IMR-90 (cell line): ENCODE measurements around the gene LRRC4. TPM values are rescaled to one million over a fixed set of nuclear protein-coding genes. Genes with fewer than 3 reads are reported as not detected.

Experiments
- ATAC-seq: fragments of 200-7000 bp; cut with Tn5 transposase; 2 replicates; pipeline ENCODE4 v1.9.1; 2020; ENCODE audit warnings: low read depth, mild to moderate bottlenecking, moderate library complexity
- BruUV-seq: library from RNA; stranded (reverse); fragments of 400-500 nt; replicated peaks from 2 replicates; lab custom pipeline; 2021; lab: Mats Ljungman, UMichigan
- CTCF ChIA-PET: fragments of 300-600 bp; formaldehyde crosslinking; extraction: SDS; loops from one replicate; lab custom pipeline; 2021; ENCODE audit warnings: antibody characterized with exemption; lab: Yijun Ruan, JAX
- POLR2A ChIA-PET: fragments of 300-600 bp; sonication (Branson Sonifier 250); formaldehyde crosslinking; loops from one replicate; lab custom pipeline; 2022; ENCODE audit warnings: antibody characterized with exemption; ENCODE audit not compliant: unreplicated experiment; lab: Charles Lee
- DNase-seq: peaks from one replicate; pipeline ENCODE4 v3.0.0; 2013
- H2AFZ ChIP-seq: replicated peaks from 2 replicates; pipeline ENCODE3; 2013; ENCODE audit warnings: low read length, mild to moderate bottlenecking; ENCODE audit not compliant: poor library complexity
- H2AK5ac ChIP-seq: 2 replicates; pipeline ENCODE4 v1.6.1; 2013; ENCODE audit warnings: low read depth, low read length, inconsistent platforms
- H2AK9ac ChIP-seq: replicated peaks from 2 replicates; pipeline ENCODE3; 2013; ENCODE audit warnings: mild to moderate bottlenecking, low read depth, low read length, moderate library complexity; ENCODE audit not compliant: poor library complexity
- H2BK120ac ChIP-seq: 2 replicates; pipeline ENCODE4 v1.6.1; 2013; ENCODE audit warnings: low read depth, low read length, inconsistent platforms
- H2BK15ac ChIP-seq: 3 replicates; pipeline ENCODE4 v1.6.1; 2013; ENCODE audit warnings: low read depth, low read length, inconsistent platforms
- H2BK20ac ChIP-seq: 2 replicates; pipeline ENCODE4 v1.6.1; 2013; ENCODE audit warnings: low read depth, mild to moderate bottlenecking, inconsistent platforms, low read length, moderate library complexity
- H2BK5ac ChIP-seq: 2 replicates; pipeline ENCODE4 v1.6.1; 2013; ENCODE audit warnings: mild to moderate bottlenecking, low read depth, low read length, inconsistent platforms; ENCODE audit not compliant: poor library complexity, severe bottlenecking
- H3K14ac ChIP-seq: replicated peaks from 2 replicates; pipeline ENCODE4 v1.6.1; 2013; ENCODE audit warnings: low read depth, low read length, inconsistent platforms
- H3K18ac ChIP-seq: 2 replicates; pipeline ENCODE4 v1.6.1; 2013; ENCODE audit warnings: low read depth, low read length, control low read depth
- H3K23ac ChIP-seq: 2 replicates; pipeline ENCODE4 v1.6.1; 2013; ENCODE audit warnings: low read depth, low read length, inconsistent platforms
- H3K27ac ChIP-seq: 2 replicates; pipeline ENCODE4 v1.5.1; 2013; ENCODE audit warnings: mild to moderate bottlenecking, control low read depth, low read length; ENCODE audit not compliant: insufficient read depth
- H3K27me3 ChIP-seq: 2 replicates; pipeline ENCODE4 v1.6.1; 2013; ENCODE audit warnings: low read length; ENCODE audit not compliant: control insufficient read depth, insufficient read depth
- H3K36me3 ChIP-seq: 2 replicates; pipeline ENCODE4 v1.6.1; 2013; ENCODE audit warnings: low read length, mixed read lengths; ENCODE audit not compliant: control insufficient read depth, insufficient read depth
- H3K4ac ChIP-seq: 2 replicates; pipeline ENCODE4 v1.6.1; 2013; ENCODE audit warnings: low read depth, low read length, inconsistent platforms
- H3K4me1 ChIP-seq: 2 replicates; pipeline ENCODE4 v1.6.1; 2013; ENCODE audit warnings: low read length, mixed read lengths; ENCODE audit not compliant: control insufficient read depth, insufficient read depth
- H3K4me2 ChIP-seq: 2 replicates; pipeline ENCODE4 v1.6.1; 2013; ENCODE audit warnings: low read depth, mild to moderate bottlenecking, control low read depth, low read length, moderate library complexity
- H3K4me3 ChIP-seq: 2 replicates; pipeline ENCODE4 v1.5.1; 2013; ENCODE audit warnings: low read depth, mild to moderate bottlenecking, control low read depth, low read length, moderate library complexity; ENCODE audit not compliant: insufficient read depth
- H3K56ac ChIP-seq: 2 replicates; pipeline ENCODE4 v1.6.1; 2013; ENCODE audit warnings: low read length, inconsistent platforms; ENCODE audit not compliant: insufficient read depth; ENCODE audit errors: extremely low read depth
- H3K79me1 ChIP-seq, 2 experiments: 2 replicates each; pipeline ENCODE4 v1.6.1; 2013; ENCODE audit warnings: low read length in 2 of 2, inconsistent platforms in 1 of 2, low read depth in 1 of 2
- H3K9ac ChIP-seq: 2 replicates; pipeline ENCODE4 v1.6.1; 2013; ENCODE audit warnings: low read depth, low read length, control low read depth
- H3K9me1 ChIP-seq: 2 replicates; pipeline ENCODE4 v1.6.1; 2013; ENCODE audit warnings: low read length, inconsistent platforms; ENCODE audit not compliant: insufficient read depth
- H3K9me3 ChIP-seq: 2 replicates; pipeline ENCODE4 v1.6.1; 2013; ENCODE audit warnings: low read length; ENCODE audit not compliant: control insufficient read depth, insufficient read depth
- H4K20me1 ChIP-seq: 2 replicates; pipeline ENCODE4 v1.6.1; 2013; ENCODE audit warnings: low read length, inconsistent platforms; ENCODE audit not compliant: insufficient read depth
- H4K5ac ChIP-seq: 2 replicates; pipeline ENCODE4 v1.6.1; 2013; ENCODE audit warnings: mild to moderate bottlenecking, low read depth, low read length, control low read depth
- H4K8ac ChIP-seq, 2 experiments: 2 replicates each; pipeline ENCODE4 v1.6.1; 2013; ENCODE audit warnings: low read depth in 2 of 2, low read length in 2 of 2, control low read depth in 1 of 2, inconsistent platforms in 1 of 2
- H4K91ac ChIP-seq: 2 replicates; pipeline ENCODE4 v1.6.1; 2013; ENCODE audit warnings: low read depth, low read length, inconsistent platforms; ENCODE audit not compliant: insufficient read depth
- BHLHE40 ChIP-seq: fragments of 150-350 bp; IDR thresholded peaks from 2 replicates; pipeline ENCODE4 v1.6.1; 2016; ENCODE audit warnings: mild to moderate bottlenecking, low read depth, low read length
- CEBPB ChIP-seq: IDR thresholded peaks from 2 replicates; pipeline ENCODE4 v1.6.1; 2012; ENCODE audit warnings: low read depth, low read length, improper control_type of control experiment
- CHD1 ChIP-seq: IDR thresholded peaks from 2 replicates; pipeline ENCODE4 v1.6.1; 2012; ENCODE audit warnings: low read depth, low read length, improper control_type of control experiment
- FOS ChIP-seq: fragments of 150-350 bp; IDR thresholded peaks from 2 replicates; pipeline ENCODE4 v1.6.1; 2016; ENCODE audit warnings: low read depth, low read length
- MAFK ChIP-seq: IDR thresholded peaks from 2 replicates; pipeline ENCODE4 v1.6.1; 2012; ENCODE audit warnings: low read depth, low read length, improper control_type of control experiment
- MAZ ChIP-seq: IDR thresholded peaks from 2 replicates; pipeline ENCODE4 v1.6.1; 2012; ENCODE audit warnings: low read depth, mild to moderate bottlenecking, low read length, improper control_type of control experiment, moderate library complexity, borderline replicate concordance
- MXI1 ChIP-seq: IDR thresholded peaks from 2 replicates; pipeline ENCODE4 v1.6.1; 2012; ENCODE audit warnings: low read depth, mild to moderate bottlenecking, low read length, moderate library complexity, borderline replicate concordance
- NFE2L2 ChIP-seq: fragments of 150-350 bp; IDR thresholded peaks from 2 replicates; pipeline ENCODE4 v1.6.1; 2016; ENCODE audit warnings: low read depth, mild to moderate bottlenecking, low read length
- POLR2A ChIP-seq: IDR thresholded peaks from 2 replicates; pipeline ENCODE4 v1.6.1; 2012; ENCODE audit warnings: mild to moderate bottlenecking, low read depth, low read length
- RAD21 ChIP-seq: IDR thresholded peaks from 2 replicates; pipeline ENCODE4 v1.6.1; 2012; ENCODE audit warnings: low read length, improper control_type of control experiment
- RCOR1 ChIP-seq: IDR thresholded peaks from 2 replicates; pipeline ENCODE4 v1.6.1; 2012; ENCODE audit warnings: mild to moderate bottlenecking, low read length, improper control_type of control experiment; ENCODE audit not compliant: insufficient replicate concordance
- RFX5 ChIP-seq: IDR thresholded peaks from 2 replicates; pipeline ENCODE4 v1.8.0; 2012; ENCODE audit warnings: low read depth, mild to moderate bottlenecking, low read length, moderate library complexity
- SMC3 ChIP-seq: fragments of 150-350 bp; IDR thresholded peaks from 2 replicates; pipeline ENCODE4 v1.6.1; 2016; ENCODE audit warnings: low read depth, mild to moderate bottlenecking, antibody characterized with exemption, low read length, moderate library complexity
- WGBS, 2 experiments: methylation state at CpG; one replicate each; pipeline versions ENCODE4 v1.1.5 to v1.1.7; 2013; ENCODE audit warnings: missing lambda C conversion rate in 2 of 2; ENCODE audit not compliant: insufficient read length in 1 of 2; ENCODE audit errors: extremely low coverage in 2 of 2; 5-methylcytosine and 5-hydroxymethylcytosine counted together
- dilution Hi-C: fragments of 300-500 bp; cut with HindIII; formaldehyde crosslinking; loops from one replicate; pipeline ENCODE4 v1.14.3; 2018; ENCODE audit warnings: low sequenced_read_pairs; ENCODE audit not compliant: unreplicated experiment
- in situ Hi-C: fragments of 300-500 bp; cut with MboI; formaldehyde crosslinking; loops from 3 replicates; pipeline ENCODE4 v1.14.3; 2019; ENCODE audit warnings: low sequenced_read_pairs, inconsistent platforms, mixed read lengths
- intact Hi-C: fragments of 100-400 bp; cut with micrococcal nuclease; formaldehyde crosslinking; loops from 2 replicates; pipeline ENCODE4 v1.10.0; 2022
- polyA plus RNA-seq, 3 experiments: library from polyadenylated mRNA; depleted of rRNA; stranded (reverse); fragments of >200 nt; gene quantifications; 2 replicates each; pipeline ENCODE4 v1.2.3, GENCODE V29; 2012; ENCODE audit warnings: low replicate concordance in 1 of 3
- total RNA-seq: library from RNA; depleted of rRNA; stranded (reverse); fragments of >200 nt; gene quantifications from 2 replicates; pipeline ENCODE4 v1.2.3, GENCODE V29; 2012
- TF ChIP-seq, protein P1 (sequence below): fragments of 150-350 bp; IDR thresholded peaks from 2 replicates; pipeline ENCODE4 v1.6.1; 2016; ENCODE audit warnings: low read depth, mild to moderate bottlenecking, low read length, moderate library complexity, borderline replicate concordance
- TF ChIP-seq, protein P2 (sequence below): conservative IDR thresholded peaks from 2 replicates; pipeline ENCODE4 v1.5.1; 2012; ENCODE audit warnings: mild to moderate bottlenecking, low read depth, low read length, improper control_type of control experiment
- TF ChIP-seq, protein P3 (sequence below): fragments of 150-350 bp; IDR thresholded peaks from 2 replicates; pipeline ENCODE4 v1.6.1; 2017; ENCODE audit warnings: mild to moderate bottlenecking, antibody characterized with exemption, low read length, low read depth

The LRRC4 gene
- total and polyA plus RNA-seq, 2 of the 4 experiments (the other 2 are of a cell fraction), result 0.54 to 0.55 TPM

- H3K23ac ChIP-seq, result no peak overlapping the region
- H2BK15ac ChIP-seq, result no peak overlapping the region
- H2AFZ ChIP-seq, result no peak overlapping the region
- H3K27me3 ChIP-seq, result no peaks in the 10 kb centered on the region
- H4K20me1 ChIP-seq, result peaks cover 47% of the 10 kb centered on the region
- intact Hi-C loops, result no loop called here
- dilution Hi-C loops, result no loop called here
- peaks cover 35% of the 10 kb centered on the region for H3K9me1 ChIP-seq
- no peak overlapping the region for H3K4me2 ChIP-seq
- in situ Hi-C loops, result no loop called here
- no peak overlapping the region for H2BK5ac ChIP-seq
- H3K4ac ChIP-seq, result no peak overlapping the region
- H3K56ac ChIP-seq, result no peak overlapping the region
- no peak overlapping the region for H2BK20ac ChIP-seq
- DNase-seq, result no peak
- no peak for ATAC-seq
- H3K14ac ChIP-seq, result no peak overlapping the region
- POLR2A ChIA-PET, result no interaction called here
- H3K36me3 ChIP-seq, result peaks cover 10% of the 10 kb centered on the region
- no peak overlapping the region for H2AK5ac ChIP-seq
- no TSS peak for BruUV-seq
- no CpG with 5 or more reads among the region's 2 CpGs for WGBS, 2 experiments
- H3K4me3 ChIP-seq, result no peak overlapping the region
- H4K5ac ChIP-seq, result no peak overlapping the region
- H3K27ac ChIP-seq, result no peak overlapping the region
- H3K9ac ChIP-seq, result no peak overlapping the region
- peaks cover 13% of the 10 kb centered on the region for H3K4me1 ChIP-seq
- H2BK120ac ChIP-seq, result no peak overlapping the region
- H3K79me1 ChIP-seq, result peaks cover 37 to 83% of the 10 kb centered on the region in 2 experiments
- no peak overlapping the region for H4K91ac ChIP-seq
- TF ChIP-seq SMC3 (no peak), NFE2L2 (no peak), MAFK (no peak), CHD1 (no peak), BHLHE40 (no peak), RCOR1 (no peak), RFX5 (no peak), POLR2A (no peak), CEBPB (no peak), MXI1 (no peak), RAD21 (no peak), MAZ (no peak), FOS (no peak)
- TF ChIP-seq, protein P1, sequence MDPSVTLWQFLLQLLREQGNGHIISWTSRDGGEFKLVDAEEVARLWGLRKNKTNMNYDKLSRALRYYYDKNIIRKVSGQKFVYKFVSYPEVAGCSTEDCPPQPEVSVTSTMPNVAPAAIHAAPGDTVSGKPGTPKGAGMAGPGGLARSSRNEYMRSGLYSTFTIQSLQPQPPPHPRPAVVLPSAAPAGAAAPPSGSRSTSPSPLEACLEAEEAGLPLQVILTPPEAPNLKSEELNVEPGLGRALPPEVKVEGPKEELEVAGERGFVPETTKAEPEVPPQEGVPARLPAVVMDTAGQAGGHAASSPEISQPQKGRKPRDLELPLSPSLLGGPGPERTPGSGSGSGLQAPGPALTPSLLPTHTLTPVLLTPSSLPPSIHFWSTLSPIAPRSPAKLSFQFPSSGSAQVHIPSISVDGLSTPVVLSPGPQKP, result no peak
- TF ChIP-seq, protein P2, sequence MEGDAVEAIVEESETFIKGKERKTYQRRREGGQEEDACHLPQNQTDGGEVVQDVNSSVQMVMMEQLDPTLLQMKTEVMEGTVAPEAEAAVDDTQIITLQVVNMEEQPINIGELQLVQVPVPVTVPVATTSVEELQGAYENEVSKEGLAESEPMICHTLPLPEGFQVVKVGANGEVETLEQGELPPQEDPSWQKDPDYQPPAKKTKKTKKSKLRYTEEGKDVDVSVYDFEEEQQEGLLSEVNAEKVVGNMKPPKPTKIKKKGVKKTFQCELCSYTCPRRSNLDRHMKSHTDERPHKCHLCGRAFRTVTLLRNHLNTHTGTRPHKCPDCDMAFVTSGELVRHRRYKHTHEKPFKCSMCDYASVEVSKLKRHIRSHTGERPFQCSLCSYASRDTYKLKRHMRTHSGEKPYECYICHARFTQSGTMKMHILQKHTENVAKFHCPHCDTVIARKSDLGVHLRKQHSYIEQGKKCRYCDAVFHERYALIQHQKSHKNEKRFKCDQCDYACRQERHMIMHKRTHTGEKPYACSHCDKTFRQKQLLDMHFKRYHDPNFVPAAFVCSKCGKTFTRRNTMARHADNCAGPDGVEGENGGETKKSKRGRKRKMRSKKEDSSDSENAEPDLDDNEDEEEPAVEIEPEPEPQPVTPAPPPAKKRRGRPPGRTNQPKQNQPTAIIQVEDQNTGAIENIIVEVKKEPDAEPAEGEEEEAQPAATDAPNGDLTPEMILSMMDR, result no peak
- TF ChIP-seq, protein P3, sequence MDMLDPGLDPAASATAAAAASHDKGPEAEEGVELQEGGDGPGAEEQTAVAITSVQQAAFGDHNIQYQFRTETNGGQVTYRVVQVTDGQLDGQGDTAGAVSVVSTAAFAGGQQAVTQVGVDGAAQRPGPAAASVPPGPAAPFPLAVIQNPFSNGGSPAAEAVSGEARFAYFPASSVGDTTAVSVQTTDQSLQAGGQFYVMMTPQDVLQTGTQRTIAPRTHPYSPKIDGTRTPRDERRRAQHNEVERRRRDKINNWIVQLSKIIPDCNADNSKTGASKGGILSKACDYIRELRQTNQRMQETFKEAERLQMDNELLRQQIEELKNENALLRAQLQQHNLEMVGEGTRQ, result no peak
- H3K18ac ChIP-seq, result no peak overlapping the region
- no peaks in the 10 kb centered on the region for H3K9me3 ChIP-seq
- CTCF ChIA-PET, result no interaction called here
- no peak overlapping the region for H2AK9ac ChIP-seq
- H4K8ac ChIP-seq, result no peak overlapping the region
Measured at GRCh38 chr7:127998671-127999070, 32.6 kb downstream of the LRRC4 start.
